Ishikawa (cell line): ENCODE results near the gene ATRNL1.

Source experiments
- CEBPB ChIP-seq: IDR thresholded peaks from 2 replicates; pipeline ENCODE4 v1.6.1; 2012
- CREB1 ChIP-seq: IDR thresholded peaks from 2 replicates; pipeline ENCODE4 v1.6.1; 2012; ENCODE audit warnings: low read depth
- EGR1 ChIP-seq: IDR thresholded peaks from 2 replicates; pipeline ENCODE4 v1.6.1; 2012
- EP300 ChIP-seq: IDR thresholded peaks from 2 replicates; pipeline ENCODE4 v1.6.1; 2012; ENCODE audit warnings: borderline replicate concordance
- FOXM1 ChIP-seq: IDR thresholded peaks from 2 replicates; pipeline ENCODE4 v1.6.1; 2012; ENCODE audit warnings: low read depth, borderline replicate concordance
- MAX ChIP-seq: IDR thresholded peaks from 2 replicates; pipeline ENCODE4 v1.6.1; 2012
- NFIC ChIP-seq: IDR thresholded peaks from 2 replicates; pipeline ENCODE4 v1.6.1; 2012
- RAD21 ChIP-seq: IDR thresholded peaks from 2 replicates; pipeline ENCODE4 v1.6.1; 2012; ENCODE audit warnings: low read depth
- REST ChIP-seq: IDR thresholded peaks from 2 replicates; pipeline ENCODE4 v1.6.1; 2012; ENCODE audit warnings: low read depth, mild to moderate bottlenecking
- TAF1 ChIP-seq: IDR thresholded peaks from 2 replicates; pipeline ENCODE4 v1.6.1; 2012; ENCODE audit warnings: low read depth, mild to moderate bottlenecking
- TCF12 ChIP-seq: IDR thresholded peaks from 2 replicates; pipeline ENCODE4 v1.6.1; 2012; ENCODE audit warnings: low read depth
- TEAD4 ChIP-seq: IDR thresholded peaks from 2 replicates; pipeline ENCODE4 v1.6.1; 2012
- USF1 ChIP-seq: IDR thresholded peaks from 2 replicates; pipeline ENCODE4 v1.6.1; 2012
- YY1 ChIP-seq: IDR thresholded peaks from 2 replicates; pipeline ENCODE4 v1.6.1; 2012; ENCODE audit warnings: low read depth
- ZBTB7A ChIP-seq: IDR thresholded peaks from 2 replicates; pipeline ENCODE4 v1.6.1; 2012; ENCODE audit warnings: low read depth

The ATRNL1 gene

GRCh38 chr10:115762029-115762428 is 668.9 kb downstream of the ATRNL1 start:
- no peak for TF ChIP-seq EP300
- no peak for TF ChIP-seq MAX
- no peak for TF ChIP-seq NFIC
- no peak for TF ChIP-seq ZBTB7A
- TF ChIP-seq TAF1: no peak
- TF ChIP-seq CEBPB: no peak
- TF ChIP-seq TCF12: no peak
- no peak for TF ChIP-seq USF1

GRCh38 chr10:115771755-115772154 is 678.6 kb downstream of the ATRNL1 start:
- TF ChIP-seq CEBPB (no peak), CREB1 (no peak), NFIC (no peak), MAX (no peak), YY1 (no peak), FOXM1 (no peak), RAD21 (no peak), REST (no peak), TEAD4 (no peak), USF1 (no peak), TAF1 (no peak), EP300 (no peak), ZBTB7A (no peak), EGR1 (no peak)

- TF ChIP-seq MAX (no peak), NFIC (no peak), TAF1 (no peak), CEBPB (no peak)
These were observed 679.4 kb downstream of the ATRNL1 start for GRCh38 chr10:115772606-115773005.

GRCh38 chr10:115773832-115774231 is 680.7 kb downstream of the ATRNL1 start:
- TF ChIP-seq USF1 (no peak), MAX (no peak), YY1 (no peak), TEAD4 (no peak), ZBTB7A (no peak), REST (no peak), CREB1 (no peak), EGR1 (no peak), RAD21 (no peak), CEBPB (no peak), TAF1 (no peak), EP300 (no peak), NFIC (no peak), FOXM1 (no peak), TCF12 (no peak)

GRCh38 chr10:115774721-115775120 is 681.6 kb downstream of the ATRNL1 start:
- no peak for TF ChIP-seq YY1
- TF ChIP-seq TAF1: no peak
- no peak for TF ChIP-seq REST
- TF ChIP-seq CEBPB: no peak
- no peak for TF ChIP-seq MAX
- TF ChIP-seq CREB1: no peak
- no peak for TF ChIP-seq ZBTB7A
- no peak for TF ChIP-seq RAD21
- TF ChIP-seq NFIC: no peak
- TF ChIP-seq TEAD4: no peak
- no peak for TF ChIP-seq USF1
- TF ChIP-seq FOXM1: no peak
- no peak for TF ChIP-seq EP300
- TF ChIP-seq TCF12: no peak
- no peak for TF ChIP-seq EGR1
